Naive thymus-derived CD8-positive, alpha-beta T cell (primary cell): ENCODE data around the gene FAF1. TPM values are rescaled to one million over a fixed set of nuclear protein-coding genes. Genes with fewer than 3 reads are reported as not detected.

Source experiments
- ATAC-seq, 2 donors: fragments of 150-1000 bp; cut with Tn5 transposase in 1 of 2; sonication (Bioruptor Pico), chemical (Tn5 transposase) in 1 of 2; 1 replicate in 1 of 2; 2 replicates in 1 of 2; pipeline ENCODE4 v1.10.0; 2021; ENCODE audit warnings: mild to moderate bottlenecking in 2 of 2, moderate library complexity in 2 of 2
- POLR2A ChIA-PET: fragments of 350-600 bp; sonication (Branson Sonifier 250); formaldehyde crosslinking; loops from one replicate; lab custom pipeline; 2021; ENCODE audit warnings: antibody characterized with exemption; lab: Charles Lee
- DNase-seq, 10 donors: peaks; one replicate each; pipeline versions ENCODE4 v3.0.0 to v3.0.0-alpha.2; 2020 to 2022
- H3K27ac Mint-ChIP-seq, 10 donors: one replicate each; pipeline ENCODE4 v1.8.0; 2020 to 2022; ENCODE audit warnings: mild to moderate bottlenecking in 10 of 10, mixed read lengths in 10 of 10, moderate library complexity in 4 of 10, inconsistent platforms in 1 of 10
- H3K27me3 Mint-ChIP-seq, 5 donors: one replicate each; pipeline ENCODE4 v1.8.0; 2021 to 2022; ENCODE audit warnings: mixed read lengths in 5 of 5
- H3K36me3 Mint-ChIP-seq, 3 donors: one replicate each; pipeline ENCODE4 v1.8.0; 2020 to 2022; ENCODE audit warnings: mixed read lengths in 3 of 3, mild to moderate bottlenecking in 2 of 3, inconsistent platforms in 1 of 3
- H3K4me1 Mint-ChIP-seq, 4 donors: one replicate each; pipeline ENCODE4 v1.8.0; 2021 to 2022; ENCODE audit warnings: mixed read lengths in 4 of 4
- H3K4me3 Mint-ChIP-seq, 10 donors: one replicate each; pipeline ENCODE4 v1.8.0; 2020 to 2022; ENCODE audit warnings: mild to moderate bottlenecking in 10 of 10, mixed read lengths in 10 of 10, moderate library complexity in 6 of 10, inconsistent platforms in 1 of 10
- H3K9me3 Mint-ChIP-seq, 9 donors: one replicate each; pipeline ENCODE4 v1.8.0; 2020 to 2022; ENCODE audit warnings: mixed read lengths in 9 of 9, mild to moderate bottlenecking in 3 of 9, inconsistent platforms in 1 of 9, moderate library complexity in 1 of 9
- polyA plus RNA-seq, 3 donors: library from polyadenylated mRNA; unstranded; fragments of 300-500 nt; fragmentation: Illumina TruSeq; gene quantifications; one replicate each; pipeline ENCODE4 v1.2.3, GENCODE V29; 2021
- total RNA-seq, 8 experiments: library from RNA in 2 of 8; stranded (reverse) in 2 of 8; gene quantifications; one replicate each; pipeline ENCODE4 v1.2.3 and lab custom pipeline; 2021 to 2026

The FAF1 gene
- total and polyA plus RNA-seq, 5 experiments from 2014 or later, result 46.2 to 64.5 (median 48.2) TPM

DNA sequence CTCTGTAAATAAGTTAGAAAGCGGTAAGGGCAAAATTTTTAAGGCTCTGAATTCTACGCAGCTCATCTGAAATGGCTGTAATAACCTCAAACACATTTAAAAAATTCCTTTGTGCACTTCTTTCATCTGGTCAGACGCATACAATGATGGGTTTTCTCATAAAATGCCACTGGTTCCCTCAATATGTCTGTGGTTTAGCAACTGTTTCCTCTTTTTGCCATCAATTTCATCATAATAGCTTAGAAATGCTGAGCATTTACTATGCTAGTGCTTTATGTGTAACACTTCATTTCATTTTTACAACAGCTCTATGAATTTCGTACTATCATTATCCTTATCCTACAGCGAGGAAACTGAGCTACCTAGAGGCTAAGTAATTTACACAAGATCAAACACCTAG, 501.6 kb downstream of the FAF1 start:
- Mint-ChIP-seq H3K4me3 (no peak overlapping the region), H3K9me3 (no peaks in the 10 kb centered on the region), H3K27me3 (no peaks in the 10 kb centered on the region), H3K36me3 (peaks cover 4 to 20% (median 14%) of the 10 kb centered on the region in 3 donors), H3K4me1 (peaks cover 16 to 32% (median 28%) of the 10 kb centered on the region in 4 donors), H3K27ac (no peak overlapping the region)
- ATAC-seq (no peak), DNase-seq (no peak)
- POLR2A ChIA-PET, result no interaction called here

- Mint-ChIP-seq H3K27ac (peak overlapping the region in 5 of 10 donors; percentile 5 to 88 (median 11)), H3K27me3 (no peaks in the 10 kb centered on the region), H3K4me1 (peaks cover 36 to 62% (median 59%) of the 10 kb centered on the region in 4 donors), H3K9me3 (no peaks in the 10 kb centered on the region), H3K4me3 (no peak overlapping the region), H3K36me3 (peaks cover 0 to 17% (median 8%) of the 10 kb centered on the region in 3 donors)
- DNase-seq, result no peak
- ATAC-seq, result no peak
- POLR2A ChIA-PET, result no interaction called here
These were observed 505.2 kb downstream of the FAF1 start for GRCh38 chr1:50454911-50455310.

GRCh38 chr1:50453266-50453665, 506.8 kb downstream of the FAF1 start:
- DNase-seq (no peak), ATAC-seq (no peak)
- Mint-ChIP-seq H3K4me3 (peak overlapping the region in 1 of 10 donors; percentile 20), H3K9me3 (no peaks in the 10 kb centered on the region), H3K4me1 (peaks cover 31 to 54% (median 52%) of the 10 kb centered on the region in 4 donors), H3K27ac (peak overlapping the region in 1 of 10 donors; percentile 88), H3K27me3 (no peaks in the 10 kb centered on the region), H3K36me3 (peaks cover 0 to 19% (median 5%) of the 10 kb centered on the region in 3 donors)
- POLR2A ChIA-PET, result no interaction called here

DNA sequence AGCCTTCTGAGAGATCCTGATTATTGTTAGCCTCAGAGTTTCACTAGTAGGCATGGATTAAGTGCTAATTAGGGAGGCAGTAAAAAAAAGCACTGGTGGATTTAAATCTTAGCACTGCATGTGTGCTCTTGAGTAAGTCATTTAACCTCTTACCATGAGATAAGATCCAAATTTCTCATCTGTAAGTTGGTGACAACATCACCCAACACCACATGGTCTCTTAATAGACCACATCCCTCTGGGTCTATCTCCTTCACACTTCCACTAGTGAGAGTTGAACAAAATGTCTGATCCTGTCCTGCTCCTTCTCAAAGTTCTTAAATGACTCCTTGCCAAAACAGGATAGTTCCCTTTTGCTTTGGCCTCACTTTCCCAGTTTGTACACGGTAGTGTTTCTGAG, 507.4 kb downstream of the FAF1 start:
- Mint-ChIP-seq H3K4me1 (peaks cover 31 to 53% (median 52%) of the 10 kb centered on the region in 4 donors), H3K9me3 (no peaks in the 10 kb centered on the region), H3K36me3 (peaks cover 0 to 19% (median 5%) of the 10 kb centered on the region in 3 donors), H3K27me3 (no peaks in the 10 kb centered on the region), H3K4me3 (no peak overlapping the region), H3K27ac (peak overlapping the region in 3 of 10 donors; percentile 10 to 88 (median 37))
- DNase-seq (no peak), ATAC-seq (no peak)
- POLR2A ChIA-PET, result no interaction called here

GRCh38 chr1:50450861-50451653, 509.0 kb downstream of the FAF1 start:
- H3K4me1 Mint-ChIP-seq, result peaks cover 28 to 52% (median 46%) of the 10 kb centered on the region in 4 donors
- H3K36me3 Mint-ChIP-seq, result peaks cover 0 to 11% (median 0%) of the 10 kb centered on the region in 3 donors
- H3K9me3 Mint-ChIP-seq, result no peaks in the 10 kb centered on the region
- no peaks in the 10 kb centered on the region for H3K27me3 Mint-ChIP-seq
- peak overlapping the region in 9 of 10 donors; percentile 13 to 70 (median 31) for H3K4me3 Mint-ChIP-seq
- POLR2A ChIA-PET, result interaction anchor here (0.6 kb wide), 1 partner anchor 1629 kb away, joined by 3 read pairs; no protein-coding TSS in a partner anchor
- peak overlapping the region; percentile 31 to 89 (median 78) for H3K27ac Mint-ChIP-seq
- ATAC-seq, result peak; percentile 39 to 76
- DNase-seq, result peak in 3 of 10 donors; percentile 14 to 28 (median 20)

DNA sequence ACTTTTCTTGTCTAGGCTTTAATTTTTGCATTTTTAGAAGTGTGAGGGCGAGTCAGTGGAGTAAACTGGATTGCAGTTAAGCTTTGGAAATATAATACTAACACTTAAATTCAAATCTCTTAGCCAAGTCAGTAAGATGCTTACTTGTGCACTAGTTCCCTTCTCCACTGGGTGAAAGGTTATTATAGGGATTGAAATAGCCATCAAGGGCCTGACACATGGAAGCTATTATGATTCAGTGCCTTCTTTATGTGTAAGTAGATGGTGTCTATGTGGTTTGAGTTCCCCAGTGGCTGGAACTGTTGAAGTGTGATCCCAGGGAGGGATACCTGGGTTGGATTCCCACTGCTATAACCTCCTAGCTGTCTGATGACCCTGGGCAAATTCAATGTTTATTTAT, 512.1 kb downstream of the FAF1 start:
- Mint-ChIP-seq H3K4me3 (no peak overlapping the region), H3K4me1 (peaks cover 15 to 28% (median 25%) of the 10 kb centered on the region in 4 donors), H3K27ac (no peak overlapping the region), H3K9me3 (no peaks in the 10 kb centered on the region), H3K27me3 (no peaks in the 10 kb centered on the region), H3K36me3 (peaks cover 0 to 7% (median 0%) of the 10 kb centered on the region in 3 donors)
- no peak for ATAC-seq
- POLR2A ChIA-PET, result no interaction called here
- DNase-seq, result no peak

DNA sequence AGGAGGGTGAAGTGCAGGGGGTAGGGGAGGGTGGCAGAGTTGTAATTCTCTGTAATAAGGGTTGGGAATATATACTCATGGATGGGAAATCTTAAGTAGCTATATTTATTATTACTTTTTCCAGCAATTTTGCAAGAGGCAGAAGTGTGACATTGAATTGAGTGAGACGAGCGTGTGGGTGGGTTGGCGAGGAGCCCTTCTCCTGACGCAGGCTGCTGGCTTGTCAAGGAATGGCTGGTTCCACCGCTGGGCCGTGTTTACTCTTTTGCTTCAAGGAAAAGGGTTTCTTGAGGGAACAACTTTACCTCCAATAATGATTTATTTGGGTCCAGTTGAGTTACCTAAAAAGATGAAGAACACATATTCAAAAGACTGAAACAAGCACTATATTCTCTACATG, 518.9 kb downstream of the FAF1 start:
- Mint-ChIP-seq H3K27me3 (no peaks in the 10 kb centered on the region), H3K4me1 (no peaks in the 10 kb centered on the region), H3K27ac (no peak overlapping the region), H3K9me3 (no peaks in the 10 kb centered on the region), H3K4me3 (no peak overlapping the region), H3K36me3 (peaks cover 0 to 49% (median 24%) of the 10 kb centered on the region in 3 donors)
- DNase-seq (no peak), ATAC-seq (no peak)
- POLR2A ChIA-PET, result no interaction called here

DNA sequence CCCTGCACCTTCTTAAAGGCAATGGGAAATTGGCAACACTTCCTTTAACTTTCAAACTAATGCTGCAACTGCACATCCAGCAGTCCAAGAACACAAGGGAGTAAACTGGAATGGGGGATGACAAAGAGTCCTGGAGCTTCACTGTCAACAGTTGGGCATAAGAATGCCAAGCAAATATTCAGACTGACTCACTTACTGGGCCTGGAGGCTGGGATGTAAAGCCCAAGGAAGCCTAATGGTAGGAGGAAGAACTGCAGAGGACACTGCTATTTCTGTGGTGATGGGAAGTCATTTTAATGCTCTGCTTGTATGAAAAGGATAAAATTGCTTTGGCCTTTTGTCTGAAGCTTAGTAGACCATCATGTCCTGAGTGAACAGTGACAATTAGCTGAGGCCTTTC, 521.1 kb downstream of the FAF1 start:
- Mint-ChIP-seq H3K4me3 (no peak overlapping the region), H3K9me3 (no peaks in the 10 kb centered on the region), H3K36me3 (peaks cover 0 to 52% (median 24%) of the 10 kb centered on the region in 3 donors), H3K4me1 (peaks cover 0 to 3% (median under 1%) of the 10 kb centered on the region in 4 donors), H3K27me3 (no peaks in the 10 kb centered on the region), H3K27ac (no peak overlapping the region)
- POLR2A ChIA-PET, result no interaction called here
- no peak for ATAC-seq
- DNase-seq, result no peak

- DNase-seq, result no peak
- ATAC-seq, result no peak
- Mint-ChIP-seq H3K4me1 (peaks cover 0 to 3% (median under 1%) of the 10 kb centered on the region in 4 donors), H3K27ac (peak overlapping the region in 4 of 10 donors; percentile 13 to 79 (median 44)), H3K36me3 (peaks cover 0 to 40% (median 21%) of the 10 kb centered on the region in 3 donors), H3K27me3 (peaks cover 3 to 15% (median 8%) of the 10 kb centered on the region in 5 donors), H3K9me3 (no peaks in the 10 kb centered on the region), H3K4me3 (no peak overlapping the region)
- POLR2A ChIA-PET, result no interaction called here
These were observed 523.6 kb downstream of the FAF1 start for GRCh38 chr1:50436489-50436888.

- H3K9me3 Mint-ChIP-seq, result peaks cover 0 to 3% (median 0%) of the 10 kb centered on the region in 9 donors
- peaks cover 11 to 27% (median 19%) of the 10 kb centered on the region in 4 donors for H3K4me1 Mint-ChIP-seq
- DNase-seq (no peak), ATAC-seq (no peak)
- H3K36me3 Mint-ChIP-seq, result peaks cover 0 to 3% (median 0%) of the 10 kb centered on the region in 3 donors
- peaks cover 32 to 75% (median 62%) of the 10 kb centered on the region in 5 donors for H3K27me3 Mint-ChIP-seq
- H3K4me3 Mint-ChIP-seq, result no peak overlapping the region
- no peak overlapping the region for H3K27ac Mint-ChIP-seq
- POLR2A ChIA-PET, result no interaction called here
These were observed 530.1 kb downstream of the FAF1 start for GRCh38 chr1:50430010-50430405.

- ATAC-seq, result peak in 1 of 2 donors; percentile 12
- H3K27ac Mint-ChIP-seq, result no peak overlapping the region
- peaks cover 41 to 94% (median 75%) of the 10 kb centered on the region in 5 donors for H3K27me3 Mint-ChIP-seq
- H3K4me3 Mint-ChIP-seq, result peak overlapping the region in 3 of 10 donors; percentile 0 to 43 (median 27)
- POLR2A ChIA-PET, result no interaction called here
- H3K4me1 Mint-ChIP-seq, result peaks cover 21 to 46% (median 34%) of the 10 kb centered on the region in 4 donors
- peaks cover 0 to 8% (median 0%) of the 10 kb centered on the region in 3 donors for H3K36me3 Mint-ChIP-seq
- H3K9me3 Mint-ChIP-seq, result peaks cover 0 to 3% (median 0%) of the 10 kb centered on the region in 9 donors
- no peak for DNase-seq
These were observed 532.0 kb downstream of the FAF1 start for GRCh38 chr1:50427818-50428779.

DNA sequence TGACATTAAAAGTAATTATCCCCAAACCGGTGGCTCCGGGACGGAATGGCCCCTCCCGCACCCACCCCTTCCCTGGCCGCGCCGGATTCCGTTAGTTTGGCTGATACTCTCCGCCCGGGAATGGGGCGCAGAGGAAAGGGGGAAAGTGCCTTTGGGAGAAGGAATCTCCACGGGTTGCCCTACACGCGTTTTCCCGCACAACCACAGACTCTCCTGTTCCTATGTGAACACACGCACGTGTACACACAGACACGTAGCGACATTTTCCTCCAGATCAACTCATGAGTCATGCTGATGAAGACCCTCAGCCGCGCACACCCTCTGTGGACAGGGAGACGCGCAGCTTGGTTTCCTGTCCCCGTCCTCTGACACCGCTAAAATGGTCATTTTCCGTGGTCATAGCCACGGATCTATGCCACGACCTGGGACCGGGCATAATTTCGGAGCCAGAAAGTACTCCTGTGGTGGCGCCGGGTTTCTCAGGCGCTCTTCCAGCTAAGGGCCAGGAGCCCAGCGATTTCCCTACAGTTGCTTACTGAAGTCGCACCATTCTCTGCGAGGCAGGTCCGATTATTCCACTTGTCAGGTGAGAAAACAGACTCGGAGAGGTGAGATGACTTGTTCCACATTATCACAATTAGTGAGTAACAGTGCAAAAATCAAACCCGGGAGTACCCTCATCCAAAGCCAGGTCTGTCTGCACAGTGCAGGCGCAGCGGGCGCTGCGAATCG, 532.8 kb downstream of the FAF1 start:
- Mint-ChIP-seq H3K4me3 (peak overlapping the region in 4 of 10 donors; percentile 6 to 49 (median 16)), H3K4me1 (peaks cover 27 to 55% (median 42%) of the 10 kb centered on the region in 4 donors), H3K9me3 (peaks cover 0 to 3% (median 0%) of the 10 kb centered on the region in 9 donors), H3K27me3 (peaks cover 46 to 98% (median 82%) of the 10 kb centered on the region in 5 donors), H3K36me3 (peaks cover 0 to 8% (median 0%) of the 10 kb centered on the region in 3 donors), H3K27ac (peak overlapping the region in 1 of 10 donors; percentile 42)
- ATAC-seq (no peak), DNase-seq (no peak)
- POLR2A ChIA-PET, result no interaction called here
